Measurements from ENCODE around the gene TSHZ2.

The TSHZ2 gene

DNA sequence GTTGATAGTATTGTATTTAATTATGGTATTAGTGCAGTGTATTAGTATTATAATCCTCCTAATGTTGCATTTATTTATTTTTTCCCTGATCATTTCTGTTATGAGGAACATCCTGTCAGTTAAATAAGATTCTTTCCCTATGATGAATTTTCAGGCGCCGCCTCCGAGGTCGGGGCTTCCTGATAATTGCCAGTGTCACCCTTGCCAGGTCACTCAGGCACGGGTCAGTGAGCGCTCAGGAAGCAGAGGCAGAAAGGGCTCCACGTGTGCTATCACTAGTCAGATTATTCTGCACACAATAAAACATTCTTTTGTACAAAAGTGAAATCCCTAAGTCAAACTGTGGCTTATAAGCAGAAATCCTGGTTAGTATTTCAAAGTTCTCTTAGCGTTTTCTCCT is 64.8 kb downstream of the TSHZ2 start:
- TF ChIP-seq TAF1 (IDR thresholded peaks at IDR 0.05; ENCODE audit: borderline replicate concordance, insufficient read depth, low read length) (no peak), FOXP2 (optimal IDR thresholded peaks at IDR 0.05; ENCODE audit: borderline replicate concordance, extremely low read depth, extremely low read length, insufficient read depth) (no peak), POLR2AphosphoS5 (IDR thresholded peaks at IDR 0.05; ENCODE audit: low read depth, low read length) (no peak), SIN3A (IDR thresholded peaks at IDR 0.05; ENCODE audit: borderline replicate concordance, insufficient read depth, low read length) (no peak)
- TF ChIP-seq, protein P1, sequence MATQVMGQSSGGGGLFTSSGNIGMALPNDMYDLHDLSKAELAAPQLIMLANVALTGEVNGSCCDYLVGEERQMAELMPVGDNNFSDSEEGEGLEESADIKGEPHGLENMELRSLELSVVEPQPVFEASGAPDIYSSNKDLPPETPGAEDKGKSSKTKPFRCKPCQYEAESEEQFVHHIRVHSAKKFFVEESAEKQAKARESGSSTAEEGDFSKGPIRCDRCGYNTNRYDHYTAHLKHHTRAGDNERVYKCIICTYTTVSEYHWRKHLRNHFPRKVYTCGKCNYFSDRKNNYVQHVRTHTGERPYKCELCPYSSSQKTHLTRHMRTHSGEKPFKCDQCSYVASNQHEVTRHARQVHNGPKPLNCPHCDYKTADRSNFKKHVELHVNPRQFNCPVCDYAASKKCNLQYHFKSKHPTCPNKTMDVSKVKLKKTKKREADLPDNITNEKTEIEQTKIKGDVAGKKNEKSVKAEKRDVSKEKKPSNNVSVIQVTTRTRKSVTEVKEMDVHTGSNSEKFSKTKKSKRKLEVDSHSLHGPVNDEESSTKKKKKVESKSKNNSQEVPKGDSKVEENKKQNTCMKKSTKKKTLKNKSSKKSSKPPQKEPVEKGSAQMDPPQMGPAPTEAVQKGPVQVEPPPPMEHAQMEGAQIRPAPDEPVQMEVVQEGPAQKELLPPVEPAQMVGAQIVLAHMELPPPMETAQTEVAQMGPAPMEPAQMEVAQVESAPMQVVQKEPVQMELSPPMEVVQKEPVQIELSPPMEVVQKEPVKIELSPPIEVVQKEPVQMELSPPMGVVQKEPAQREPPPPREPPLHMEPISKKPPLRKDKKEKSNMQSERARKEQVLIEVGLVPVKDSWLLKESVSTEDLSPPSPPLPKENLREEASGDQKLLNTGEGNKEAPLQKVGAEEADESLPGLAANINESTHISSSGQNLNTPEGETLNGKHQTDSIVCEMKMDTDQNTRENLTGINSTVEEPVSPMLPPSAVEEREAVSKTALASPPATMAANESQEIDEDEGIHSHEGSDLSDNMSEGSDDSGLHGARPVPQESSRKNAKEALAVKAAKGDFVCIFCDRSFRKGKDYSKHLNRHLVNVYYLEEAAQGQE (IDR thresholded peaks at IDR 0.05; ENCODE audit: insufficient read depth in 1 of 2, low read depth in 2 of 2, low read length in 2 of 2), result no peak

DNA sequence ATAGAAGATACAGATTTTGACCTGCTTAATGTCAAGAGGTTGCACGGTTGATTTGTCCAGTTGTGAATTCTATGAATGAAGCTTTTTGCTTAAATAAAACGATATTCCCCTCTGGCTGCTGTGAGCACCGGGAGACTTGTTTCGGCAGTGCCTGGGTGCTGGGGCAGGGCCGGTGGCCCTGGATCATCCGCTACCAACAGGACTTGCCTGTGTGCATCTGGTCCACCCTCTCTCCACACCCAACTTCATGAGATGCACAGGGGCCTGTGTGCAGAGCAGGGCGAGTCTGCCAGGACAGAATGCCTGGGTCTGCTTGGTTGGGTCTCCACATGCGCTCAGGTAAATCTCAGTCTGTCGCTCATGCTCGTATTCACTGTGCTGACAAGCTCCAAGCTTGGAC is 65.5 kb downstream of the TSHZ2 start:
- TF ChIP-seq FOXP2 (optimal IDR thresholded peaks at IDR 0.05; ENCODE audit: borderline replicate concordance, extremely low read depth, extremely low read length, insufficient read depth), result no peak
- no peak for TF ChIP-seq TAF1 (IDR thresholded peaks at IDR 0.05; ENCODE audit: borderline replicate concordance, insufficient read depth, low read length)
- TF ChIP-seq, protein P1 (IDR thresholded peaks at IDR 0.05; ENCODE audit: insufficient read depth in 1 of 2, low read depth in 2 of 2, low read length in 2 of 2), result no peak
- no peak for TF ChIP-seq POLR2AphosphoS5 (IDR thresholded peaks at IDR 0.05; ENCODE audit: low read depth, low read length)
- TF ChIP-seq SIN3A (IDR thresholded peaks at IDR 0.05; ENCODE audit: borderline replicate concordance, insufficient read depth, low read length), result no peak

DNA sequence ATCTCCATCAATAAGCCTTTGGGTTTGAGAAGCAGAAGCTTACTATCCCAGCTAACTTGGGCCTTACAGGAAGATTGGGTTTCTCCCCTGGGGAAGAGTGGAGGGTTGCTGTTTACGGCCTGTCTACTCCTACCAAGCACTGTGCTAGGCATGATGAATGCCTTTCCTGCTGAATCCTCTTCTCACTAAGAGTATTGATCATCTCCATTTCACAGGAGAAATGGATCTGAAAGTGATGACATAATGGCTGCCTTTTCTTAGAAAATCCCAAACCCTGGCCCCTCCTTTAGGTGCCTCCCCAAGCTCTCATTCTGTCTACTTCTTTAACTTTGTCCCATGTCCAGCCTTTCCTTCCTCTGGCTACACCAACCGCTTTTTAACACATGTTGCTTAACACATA is 66.1 kb downstream of the TSHZ2 start:
- TF ChIP-seq, protein P1 (IDR thresholded peaks at IDR 0.05; ENCODE audit: insufficient read depth in 1 of 2, low read depth in 2 of 2, low read length in 2 of 2), result no peak
- TF ChIP-seq SIN3A (IDR thresholded peaks at IDR 0.05; ENCODE audit: borderline replicate concordance, insufficient read depth, low read length) (no peak), FOXP2 (optimal IDR thresholded peaks at IDR 0.05; ENCODE audit: borderline replicate concordance, extremely low read depth, extremely low read length, insufficient read depth) (no peak), POLR2AphosphoS5 (IDR thresholded peaks at IDR 0.05; ENCODE audit: low read depth, low read length) (no peak), TAF1 (IDR thresholded peaks at IDR 0.05; ENCODE audit: borderline replicate concordance, insufficient read depth, low read length) (no peak)

DNA sequence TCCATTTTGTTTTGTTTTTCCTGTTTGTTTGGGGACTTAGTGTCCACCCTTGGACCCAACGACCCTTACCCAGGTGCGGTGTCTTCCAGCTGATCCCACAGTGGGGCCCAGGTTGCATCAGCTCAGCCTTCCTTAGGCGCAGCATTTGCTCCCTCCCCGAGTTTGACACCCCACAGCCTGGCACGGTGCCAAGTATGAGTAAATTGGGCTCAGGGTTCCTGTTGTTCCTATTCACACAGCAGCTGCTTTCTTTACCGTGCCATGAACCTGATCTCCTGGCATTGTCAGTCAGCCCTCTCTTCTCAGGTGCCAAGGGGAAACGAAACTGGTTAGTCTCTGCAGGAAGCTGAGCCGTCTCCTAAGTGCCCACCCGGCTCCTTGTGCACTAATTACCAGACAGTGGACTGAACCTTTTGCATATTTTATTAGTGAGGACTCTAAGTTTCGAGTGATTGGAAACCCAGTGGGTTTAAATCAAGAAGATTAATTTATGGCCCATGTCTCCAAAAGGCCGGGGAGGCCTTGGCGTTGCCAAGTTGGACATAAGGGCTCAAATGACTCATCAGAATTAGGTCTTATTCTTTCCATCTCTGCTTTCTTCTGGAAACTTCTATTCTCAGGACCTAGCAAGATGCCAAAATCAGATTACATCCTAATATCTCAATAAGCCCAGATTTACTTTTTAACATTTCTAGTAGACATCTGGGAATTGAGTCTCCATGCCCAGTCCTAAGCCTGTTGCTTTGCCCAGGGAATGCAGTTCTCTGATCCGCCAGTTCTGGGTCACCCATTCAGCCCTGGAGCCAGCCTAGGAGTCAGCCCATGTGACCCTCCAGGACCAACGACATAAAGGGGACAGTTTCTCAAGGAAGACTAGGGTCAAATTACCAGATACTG is 68.8 kb downstream of the TSHZ2 start:
- TF ChIP-seq SIN3A (IDR thresholded peaks at IDR 0.05; ENCODE audit: borderline replicate concordance, insufficient read depth, low read length) (no peak), POLR2AphosphoS5 (IDR thresholded peaks at IDR 0.05; ENCODE audit: low read depth, low read length) (no peak), TAF1 (IDR thresholded peaks at IDR 0.05; ENCODE audit: borderline replicate concordance, insufficient read depth, low read length) (no peak), FOXP2 (optimal IDR thresholded peaks at IDR 0.05; ENCODE audit: borderline replicate concordance, extremely low read depth, extremely low read length, insufficient read depth) (no peak)
- TF ChIP-seq, protein P1 (IDR thresholded peaks at IDR 0.05; ENCODE audit: insufficient read depth in 1 of 2, low read depth in 2 of 2, low read length in 2 of 2), result no peak

Data from PFSK-1 (cell line).